ENCODE data around the gene CLDN3.

DNA sequence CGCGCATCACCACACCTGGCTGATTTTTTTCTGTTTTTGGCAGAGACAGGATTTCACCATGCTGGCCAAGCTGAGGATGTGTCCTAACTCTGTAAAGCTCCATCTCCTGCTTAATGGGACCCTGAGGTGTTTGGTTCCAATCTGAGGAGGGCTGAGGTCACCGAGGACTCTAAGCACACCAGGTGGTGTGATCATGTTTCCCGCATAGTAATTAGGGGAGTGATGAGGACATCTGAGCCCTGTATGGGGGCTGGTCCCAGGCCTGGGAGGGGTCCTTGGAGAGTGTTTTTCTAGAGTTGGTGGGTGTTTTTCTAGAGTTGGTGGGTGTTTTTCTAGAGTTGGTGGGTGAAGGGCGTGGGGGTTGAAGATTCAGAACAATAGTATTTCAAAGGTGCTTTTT, 28.5 kb downstream of the CLDN3 start:
- TF ChIP-seq, protein P1, sequence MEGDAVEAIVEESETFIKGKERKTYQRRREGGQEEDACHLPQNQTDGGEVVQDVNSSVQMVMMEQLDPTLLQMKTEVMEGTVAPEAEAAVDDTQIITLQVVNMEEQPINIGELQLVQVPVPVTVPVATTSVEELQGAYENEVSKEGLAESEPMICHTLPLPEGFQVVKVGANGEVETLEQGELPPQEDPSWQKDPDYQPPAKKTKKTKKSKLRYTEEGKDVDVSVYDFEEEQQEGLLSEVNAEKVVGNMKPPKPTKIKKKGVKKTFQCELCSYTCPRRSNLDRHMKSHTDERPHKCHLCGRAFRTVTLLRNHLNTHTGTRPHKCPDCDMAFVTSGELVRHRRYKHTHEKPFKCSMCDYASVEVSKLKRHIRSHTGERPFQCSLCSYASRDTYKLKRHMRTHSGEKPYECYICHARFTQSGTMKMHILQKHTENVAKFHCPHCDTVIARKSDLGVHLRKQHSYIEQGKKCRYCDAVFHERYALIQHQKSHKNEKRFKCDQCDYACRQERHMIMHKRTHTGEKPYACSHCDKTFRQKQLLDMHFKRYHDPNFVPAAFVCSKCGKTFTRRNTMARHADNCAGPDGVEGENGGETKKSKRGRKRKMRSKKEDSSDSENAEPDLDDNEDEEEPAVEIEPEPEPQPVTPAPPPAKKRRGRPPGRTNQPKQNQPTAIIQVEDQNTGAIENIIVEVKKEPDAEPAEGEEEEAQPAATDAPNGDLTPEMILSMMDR (IDR thresholded peaks at IDR 0.05), result no peak
- TF ChIP-seq POLR2A (IDR thresholded peaks at IDR 0.05), result no peak

Data from Peyer's patch (tissue), 4 donors.